ENCODE data around the gene SIN3B. TPM values are rescaled to one million over a fixed set of nuclear protein-coding genes. Genes with fewer than 3 reads are reported as not detected.

The SIN3B gene
- polyA plus RNA-seq, 1 donor from 2014 or later: 31.2 TPM

DNA sequence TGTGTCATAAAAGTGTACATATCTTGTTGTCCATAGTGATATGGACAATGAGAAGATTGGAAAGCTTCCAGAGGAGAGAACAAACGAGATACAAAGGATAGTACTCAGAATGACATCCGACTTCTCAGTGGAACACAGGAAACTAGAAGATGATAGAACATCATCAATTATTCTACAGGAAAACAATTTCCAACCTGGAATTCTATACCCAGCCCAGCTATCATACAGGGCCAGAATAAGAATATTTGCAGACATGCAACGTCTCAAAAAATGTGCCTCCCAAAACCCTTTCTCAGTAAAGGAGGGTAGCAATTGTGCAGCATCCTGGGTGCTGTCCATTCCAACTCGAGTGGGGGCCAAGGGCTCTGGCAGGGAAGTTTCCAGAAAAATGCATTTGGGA lies 83.6 kb downstream of the SIN3B start:
- H3K27ac ChIP-seq (ENCODE audit: low read length): no peak overlapping the region
- no peak overlapping the region for H3K9ac ChIP-seq (ENCODE audit: low read length)
- no peaks in the 10 kb centered on the region for H3K79me2 ChIP-seq (replicated peaks; ENCODE audit: insufficient read depth, low read length)

DNA sequence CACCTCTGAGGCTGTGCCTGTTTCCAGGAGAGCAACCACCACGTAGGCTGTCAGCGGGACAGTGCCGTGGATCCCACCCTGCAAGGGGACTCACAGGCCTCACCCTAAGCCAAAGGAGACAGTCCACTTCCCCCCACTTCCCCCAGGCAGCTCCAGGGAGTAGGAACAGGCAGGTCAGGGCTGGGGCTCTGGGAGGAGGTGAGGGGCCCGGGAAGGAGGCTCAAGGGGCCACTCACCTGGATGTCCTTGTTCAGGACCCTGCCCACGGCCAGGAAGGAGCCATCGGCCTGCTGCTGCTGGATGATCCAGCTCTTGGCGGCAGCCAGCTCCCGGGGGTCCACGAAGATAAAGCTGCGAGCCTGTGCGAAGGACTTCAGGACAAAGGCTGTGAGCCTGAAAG lies 85.2 kb downstream of the SIN3B start:
- Histone ChIP-seq H3K27ac (ENCODE audit: low read length) (no peak overlapping the region), H3K9me3 (ENCODE audit: low read length) (peaks cover 3% of the 10 kb centered on the region), H3K9ac (ENCODE audit: low read length) (no peak overlapping the region), H3K79me2 (replicated peaks; ENCODE audit: insufficient read depth, low read length) (no peaks in the 10 kb centered on the region), H3K9me2 (ENCODE audit: insufficient read depth, low read length) (no peaks in the 10 kb centered on the region), H3K4me3 (ENCODE audit: low read length) (no peak overlapping the region), H3K4me2 (ENCODE audit: low read length) (no peak overlapping the region), H4K20me1 (ENCODE audit: insufficient read depth) (no peaks in the 10 kb centered on the region), H3K36me3 (ENCODE audit: insufficient read depth, low read length) (no peaks in the 10 kb centered on the region), H3K27me3 (ENCODE audit: insufficient read depth, low read depth, low read length) (no peaks in the 10 kb centered on the region), H2AFZ (ENCODE audit: low read depth, low read length) (no peak overlapping the region), H3F3A (ENCODE audit: insufficient read depth, low read length, poor library complexity, severe bottlenecking) (no peaks in the 10 kb centered on the region)
- TF ChIP-seq SMC3 (conservative IDR thresholded peaks at IDR 0.05; ENCODE audit: poor library complexity) (no peak), RAD21 (conservative IDR thresholded peaks at IDR 0.05) (no peak), EP300 (conservative IDR thresholded peaks at IDR 0.05; ENCODE audit: poor library complexity, severe bottlenecking) (no peak), POLR2AphosphoS5 (IDR thresholded peaks at IDR 0.05) (no peak), EZH2 (IDR thresholded peaks at IDR 0.05; ENCODE audit: borderline replicate concordance, insufficient read depth, low read length, poor library complexity, severe bottlenecking) (no peak), MXI1 (conservative IDR thresholded peaks at IDR 0.05; ENCODE audit: poor library complexity, severe bottlenecking) (no peak), TAF1 (IDR thresholded peaks at IDR 0.05; ENCODE audit: low read depth) (no peak)
- TF ChIP-seq, protein P1, sequence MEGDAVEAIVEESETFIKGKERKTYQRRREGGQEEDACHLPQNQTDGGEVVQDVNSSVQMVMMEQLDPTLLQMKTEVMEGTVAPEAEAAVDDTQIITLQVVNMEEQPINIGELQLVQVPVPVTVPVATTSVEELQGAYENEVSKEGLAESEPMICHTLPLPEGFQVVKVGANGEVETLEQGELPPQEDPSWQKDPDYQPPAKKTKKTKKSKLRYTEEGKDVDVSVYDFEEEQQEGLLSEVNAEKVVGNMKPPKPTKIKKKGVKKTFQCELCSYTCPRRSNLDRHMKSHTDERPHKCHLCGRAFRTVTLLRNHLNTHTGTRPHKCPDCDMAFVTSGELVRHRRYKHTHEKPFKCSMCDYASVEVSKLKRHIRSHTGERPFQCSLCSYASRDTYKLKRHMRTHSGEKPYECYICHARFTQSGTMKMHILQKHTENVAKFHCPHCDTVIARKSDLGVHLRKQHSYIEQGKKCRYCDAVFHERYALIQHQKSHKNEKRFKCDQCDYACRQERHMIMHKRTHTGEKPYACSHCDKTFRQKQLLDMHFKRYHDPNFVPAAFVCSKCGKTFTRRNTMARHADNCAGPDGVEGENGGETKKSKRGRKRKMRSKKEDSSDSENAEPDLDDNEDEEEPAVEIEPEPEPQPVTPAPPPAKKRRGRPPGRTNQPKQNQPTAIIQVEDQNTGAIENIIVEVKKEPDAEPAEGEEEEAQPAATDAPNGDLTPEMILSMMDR (IDR thresholded peaks at IDR 0.05; ENCODE audit: poor library complexity, severe bottlenecking): no peak
- TF ChIP-seq, protein P2, sequence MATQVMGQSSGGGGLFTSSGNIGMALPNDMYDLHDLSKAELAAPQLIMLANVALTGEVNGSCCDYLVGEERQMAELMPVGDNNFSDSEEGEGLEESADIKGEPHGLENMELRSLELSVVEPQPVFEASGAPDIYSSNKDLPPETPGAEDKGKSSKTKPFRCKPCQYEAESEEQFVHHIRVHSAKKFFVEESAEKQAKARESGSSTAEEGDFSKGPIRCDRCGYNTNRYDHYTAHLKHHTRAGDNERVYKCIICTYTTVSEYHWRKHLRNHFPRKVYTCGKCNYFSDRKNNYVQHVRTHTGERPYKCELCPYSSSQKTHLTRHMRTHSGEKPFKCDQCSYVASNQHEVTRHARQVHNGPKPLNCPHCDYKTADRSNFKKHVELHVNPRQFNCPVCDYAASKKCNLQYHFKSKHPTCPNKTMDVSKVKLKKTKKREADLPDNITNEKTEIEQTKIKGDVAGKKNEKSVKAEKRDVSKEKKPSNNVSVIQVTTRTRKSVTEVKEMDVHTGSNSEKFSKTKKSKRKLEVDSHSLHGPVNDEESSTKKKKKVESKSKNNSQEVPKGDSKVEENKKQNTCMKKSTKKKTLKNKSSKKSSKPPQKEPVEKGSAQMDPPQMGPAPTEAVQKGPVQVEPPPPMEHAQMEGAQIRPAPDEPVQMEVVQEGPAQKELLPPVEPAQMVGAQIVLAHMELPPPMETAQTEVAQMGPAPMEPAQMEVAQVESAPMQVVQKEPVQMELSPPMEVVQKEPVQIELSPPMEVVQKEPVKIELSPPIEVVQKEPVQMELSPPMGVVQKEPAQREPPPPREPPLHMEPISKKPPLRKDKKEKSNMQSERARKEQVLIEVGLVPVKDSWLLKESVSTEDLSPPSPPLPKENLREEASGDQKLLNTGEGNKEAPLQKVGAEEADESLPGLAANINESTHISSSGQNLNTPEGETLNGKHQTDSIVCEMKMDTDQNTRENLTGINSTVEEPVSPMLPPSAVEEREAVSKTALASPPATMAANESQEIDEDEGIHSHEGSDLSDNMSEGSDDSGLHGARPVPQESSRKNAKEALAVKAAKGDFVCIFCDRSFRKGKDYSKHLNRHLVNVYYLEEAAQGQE (IDR thresholded peaks at IDR 0.05; ENCODE audit: borderline replicate concordance): no peak

More for the DNA sequence above, 83.6 kb downstream of the SIN3B start:
- Histone ChIP-seq H4K20me1 (ENCODE audit: insufficient read depth) (no peaks in the 10 kb centered on the region), H3K4me3 (ENCODE audit: low read length) (no peak overlapping the region), H3K4me2 (ENCODE audit: low read length) (no peak overlapping the region), H3K36me3 (ENCODE audit: insufficient read depth, low read length) (no peaks in the 10 kb centered on the region), H3F3A (ENCODE audit: insufficient read depth, low read length, poor library complexity, severe bottlenecking) (no peaks in the 10 kb centered on the region), H3K9me3 (ENCODE audit: low read length) (peaks cover 3% of the 10 kb centered on the region), H2AFZ (ENCODE audit: low read depth, low read length) (no peak overlapping the region), H3K9me2 (ENCODE audit: insufficient read depth, low read length) (no peaks in the 10 kb centered on the region), H3K27me3 (ENCODE audit: insufficient read depth, low read depth, low read length) (no peaks in the 10 kb centered on the region)
- TF ChIP-seq, protein P2 (IDR thresholded peaks at IDR 0.05; ENCODE audit: borderline replicate concordance): no peak
- TF ChIP-seq, protein P1 (IDR thresholded peaks at IDR 0.05; ENCODE audit: poor library complexity, severe bottlenecking): no peak
- no peak for TF ChIP-seq MXI1 (conservative IDR thresholded peaks at IDR 0.05; ENCODE audit: poor library complexity, severe bottlenecking)
- no peak for TF ChIP-seq EZH2 (IDR thresholded peaks at IDR 0.05; ENCODE audit: borderline replicate concordance, insufficient read depth, low read length, poor library complexity, severe bottlenecking)
